Measurements from ENCODE around the gene PDE1A. TPM values are rescaled to one million over a fixed set of nuclear protein-coding genes. Genes with fewer than 3 reads are reported as not detected.

PDE1A gene
- polyA plus RNA-seq (2011; rRNA removed) (1.0 and 1.8 TPM in 2 replicates), polyA minus RNA-seq (2011; rRNA and poly(A)+ RNA removed) (0.41 and 0.76 TPM in 2 replicates)

DNA sequence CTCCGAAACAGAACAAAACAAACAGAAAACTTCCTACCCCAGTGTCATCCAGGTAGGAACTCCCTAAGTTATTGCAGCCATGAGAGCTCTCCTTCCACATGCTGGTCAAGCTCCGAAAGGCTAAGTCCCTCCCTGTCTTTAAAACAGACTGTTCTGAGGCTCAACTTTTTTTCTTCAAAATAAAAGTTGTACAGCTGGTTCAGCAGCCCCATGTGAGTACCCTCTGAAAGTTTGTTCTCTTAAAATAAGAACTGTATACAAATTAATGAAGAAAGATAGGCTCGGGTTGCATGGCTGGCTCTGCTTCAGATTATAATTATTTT, at the start of gene PDE1A:
Gene PDE1A (minus strand): TSS at position 119 of the 323 bp plus-strand sequence.
- TF ChIP-seq, protein P1, sequence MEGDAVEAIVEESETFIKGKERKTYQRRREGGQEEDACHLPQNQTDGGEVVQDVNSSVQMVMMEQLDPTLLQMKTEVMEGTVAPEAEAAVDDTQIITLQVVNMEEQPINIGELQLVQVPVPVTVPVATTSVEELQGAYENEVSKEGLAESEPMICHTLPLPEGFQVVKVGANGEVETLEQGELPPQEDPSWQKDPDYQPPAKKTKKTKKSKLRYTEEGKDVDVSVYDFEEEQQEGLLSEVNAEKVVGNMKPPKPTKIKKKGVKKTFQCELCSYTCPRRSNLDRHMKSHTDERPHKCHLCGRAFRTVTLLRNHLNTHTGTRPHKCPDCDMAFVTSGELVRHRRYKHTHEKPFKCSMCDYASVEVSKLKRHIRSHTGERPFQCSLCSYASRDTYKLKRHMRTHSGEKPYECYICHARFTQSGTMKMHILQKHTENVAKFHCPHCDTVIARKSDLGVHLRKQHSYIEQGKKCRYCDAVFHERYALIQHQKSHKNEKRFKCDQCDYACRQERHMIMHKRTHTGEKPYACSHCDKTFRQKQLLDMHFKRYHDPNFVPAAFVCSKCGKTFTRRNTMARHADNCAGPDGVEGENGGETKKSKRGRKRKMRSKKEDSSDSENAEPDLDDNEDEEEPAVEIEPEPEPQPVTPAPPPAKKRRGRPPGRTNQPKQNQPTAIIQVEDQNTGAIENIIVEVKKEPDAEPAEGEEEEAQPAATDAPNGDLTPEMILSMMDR (IDR thresholded peaks at IDR 0.05; ENCODE audit: insufficient read depth, low read depth, low read length): no peak
- DNase-seq (ENCODE audit: low read depth): no peak
- H3K36me3 ChIP-seq (ENCODE audit: control insufficient read depth, insufficient read depth, low read length): no peaks in the 10 kb centered on the region
- peak within 1 kb of the TSS; percentile 14; the same call in 1 of the 2 replicates for H3K4me3 ChIP-seq (ENCODE audit: low read depth, low read length)
- POLR2A ChIA-PET: no interaction called here
- CTCF ChIA-PET: interaction anchor here (0.8 to 2.7 kb wide), 3 partner anchors 9 to 222 kb away, joined by 3 to 9 read pairs (median 3); no protein-coding TSS in a partner anchor
- no peaks in the 10 kb centered on the region for H3K27me3 ChIP-seq (ENCODE audit: control insufficient read depth, insufficient read depth, low read length)

DNA sequence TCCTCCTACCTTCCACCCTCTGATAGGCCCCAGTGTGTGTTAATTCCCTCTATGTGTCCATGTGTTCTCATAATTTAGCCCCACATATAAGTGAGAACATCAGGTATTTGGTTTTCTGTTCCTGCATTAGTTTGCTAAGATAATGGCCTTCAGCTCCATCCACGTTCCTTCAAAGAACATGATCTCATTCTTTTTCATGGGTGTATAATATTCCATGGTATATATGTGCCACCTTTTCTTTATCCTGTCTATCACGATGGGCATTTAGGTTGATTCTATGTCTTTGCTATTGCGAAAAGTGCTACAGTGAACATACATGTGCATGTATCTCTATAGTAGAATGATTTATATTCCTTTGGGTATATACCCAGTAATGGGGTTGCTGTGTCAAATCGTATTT, 46.8 kb upstream of the PDE1A start:
- ChIA-PET CTCF (interaction anchor here (1.0 kb wide), 1 partner anchor 22 kb away, joined by 3 read pairs; no protein-coding TSS in a partner anchor), POLR2A (no interaction called here)
- Histone ChIP-seq H3K4me3 (ENCODE audit: low read depth, low read length) (no peak overlapping the region), H3K27me3 (ENCODE audit: control insufficient read depth, insufficient read depth, low read length) (no peaks in the 10 kb centered on the region), H3K36me3 (ENCODE audit: control insufficient read depth, insufficient read depth, low read length) (no peaks in the 10 kb centered on the region)
- DNase-seq (ENCODE audit: low read depth): no peak
- TF ChIP-seq, protein P1 (IDR thresholded peaks at IDR 0.05; ENCODE audit: insufficient read depth, low read depth, low read length): no peak

DNA sequence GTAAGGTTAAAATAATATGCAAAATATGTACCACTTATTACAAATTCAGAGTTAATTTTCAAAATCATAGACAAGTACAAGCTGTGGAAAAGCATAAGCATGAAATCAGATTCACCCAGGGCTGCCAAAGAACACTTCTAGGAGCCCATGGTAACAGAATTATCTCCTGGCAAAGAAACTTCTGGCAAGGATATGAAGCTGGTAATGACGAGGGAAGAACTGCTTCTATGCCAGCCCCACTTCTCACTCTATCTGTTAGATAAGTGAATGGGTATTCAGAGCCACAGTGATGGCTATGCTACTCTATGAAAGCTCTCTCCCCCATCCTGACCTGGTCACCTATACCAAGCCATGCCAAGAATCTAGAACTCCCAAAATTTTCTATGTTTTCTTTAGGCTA, 36.9 kb upstream of the PDE1A start:
- TF ChIP-seq, protein P1 (IDR thresholded peaks at IDR 0.05; ENCODE audit: insufficient read depth, low read depth, low read length): no peak
- POLR2A ChIA-PET: no interaction called here
- Histone ChIP-seq H3K4me3 (ENCODE audit: low read depth, low read length) (no peak overlapping the region), H3K36me3 (ENCODE audit: control insufficient read depth, insufficient read depth, low read length) (no peaks in the 10 kb centered on the region), H3K27me3 (ENCODE audit: control insufficient read depth, insufficient read depth, low read length) (no peaks in the 10 kb centered on the region)
- DNase-seq (ENCODE audit: low read depth): no peak
- CTCF ChIA-PET: interaction anchor here (0.6 kb wide), 1 partner anchor 193 kb away, joined by 3 read pairs; no protein-coding TSS in a partner anchor

DNA sequence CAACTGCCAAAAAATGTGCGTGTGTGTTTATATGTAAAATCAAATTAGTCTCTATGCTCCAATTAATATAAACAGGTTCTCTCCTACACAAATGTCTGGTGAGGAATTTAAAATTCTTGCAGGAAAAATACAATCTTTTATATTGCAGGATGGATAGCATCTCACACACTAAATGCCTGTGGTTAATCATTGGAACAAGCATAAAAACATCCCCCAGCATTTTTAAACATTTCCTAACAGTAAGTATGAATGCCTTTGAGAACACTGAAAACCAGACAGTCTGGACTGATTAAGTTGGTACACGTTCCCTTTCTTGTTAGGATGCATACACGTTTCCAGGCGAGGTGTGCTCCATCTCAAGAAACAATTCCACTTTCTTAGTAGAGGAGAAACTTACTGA, 29.9 kb upstream of the PDE1A start:
- CTCF ChIA-PET: no interaction called here
- POLR2A ChIA-PET: no interaction called here
- TF ChIP-seq, protein P1 (IDR thresholded peaks at IDR 0.05; ENCODE audit: insufficient read depth, low read depth, low read length): no peak
- Histone ChIP-seq H3K36me3 (ENCODE audit: control insufficient read depth, insufficient read depth, low read length) (no peaks in the 10 kb centered on the region), H3K27me3 (ENCODE audit: control insufficient read depth, insufficient read depth, low read length) (no peaks in the 10 kb centered on the region), H3K4me3 (ENCODE audit: low read depth, low read length) (no peak overlapping the region)
- DNase-seq (ENCODE audit: low read depth): peak; percentile 50

DNA sequence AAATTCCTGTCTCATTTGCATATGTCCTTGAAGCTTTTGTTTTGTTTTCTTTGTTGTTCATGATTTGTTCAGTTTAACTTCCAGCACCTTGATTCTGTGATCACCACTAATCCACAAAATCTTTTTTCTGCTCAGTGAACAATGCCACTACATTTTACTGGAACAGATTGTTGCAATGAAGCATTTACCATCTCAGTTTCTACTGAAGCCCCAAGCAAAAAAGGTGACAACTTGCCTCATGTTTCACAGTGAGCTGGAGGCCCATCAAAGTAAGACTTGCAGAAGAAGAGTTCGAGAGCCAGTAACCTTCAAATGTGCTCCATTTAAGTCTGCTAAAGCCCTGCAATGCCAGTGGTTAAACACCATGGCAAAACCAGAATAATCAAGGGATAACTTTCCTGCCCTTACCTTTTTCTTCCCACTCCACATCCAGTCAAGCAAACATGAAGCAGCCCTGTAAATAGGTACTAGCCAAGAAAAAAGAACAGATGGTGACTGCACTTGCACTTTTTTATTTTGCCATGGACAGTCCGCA, 25.7 kb upstream of the PDE1A start:
- ChIA-PET POLR2A (no interaction called here), CTCF (interaction anchor here (1.1 kb wide), 1 partner anchor 45 kb away, joined by 3 read pairs; no protein-coding TSS in a partner anchor)
- Histone ChIP-seq H3K27me3 (ENCODE audit: control insufficient read depth, insufficient read depth, low read length) (no peaks in the 10 kb centered on the region), H3K4me3 (ENCODE audit: low read depth, low read length) (no peak overlapping the region), H3K36me3 (ENCODE audit: control insufficient read depth, insufficient read depth, low read length) (no peaks in the 10 kb centered on the region)
- TF ChIP-seq, protein P1 (IDR thresholded peaks at IDR 0.05; ENCODE audit: insufficient read depth, low read depth, low read length): no peak
- no peak for DNase-seq (ENCODE audit: low read depth)
